Neural cell (in vitro differentiated cells): ENCODE measurements around the gene NEUROG3. TPM values are rescaled to one million over a fixed set of nuclear protein-coding genes. Genes with fewer than 3 reads are reported as not detected.

Experiments used
- H2AFZ ChIP-seq: fragments of 200-600, 300-800 bp; sonication (generic), shearing (Covaris generic); 2 replicates; pipeline ENCODE4 v1.6.0; 2014; ENCODE audit warnings: low read depth, mild to moderate bottlenecking, antibody characterized with exemption, low read length, moderate library complexity
- H3F3A ChIP-seq: fragments of 200-600 bp; shearing (Covaris generic); 2 replicates; pipeline ENCODE4 v1.6.1; 2016; ENCODE audit warnings: mild to moderate bottlenecking, moderate library complexity, mixed read lengths, antibody characterized with exemption, low read length; ENCODE audit not compliant: insufficient read depth, poor library complexity, severe bottlenecking
- H3K27ac ChIP-seq: fragments of 200-600, 300-800 bp; sonication (generic), shearing (Covaris generic); 2 replicates; pipeline ENCODE4 v1.5.1; 2014; ENCODE audit warnings: mild to moderate bottlenecking, low read length, moderate library complexity
- H3K27me3 ChIP-seq: fragments of 300-800, 200-600 bp; sonication (generic), shearing (Covaris generic); 2 replicates; pipeline ENCODE4 v1.6.0; 2014; ENCODE audit warnings: mild to moderate bottlenecking, low read depth, low read length, moderate library complexity; ENCODE audit not compliant: insufficient read depth
- H3K36me3 ChIP-seq: fragments of 300-800, 200-600 bp; sonication (generic), shearing (Covaris generic); 2 replicates; pipeline ENCODE4 v1.5.1; 2014; ENCODE audit warnings: mild to moderate bottlenecking, antibody characterized with exemption, low read length, moderate library complexity; ENCODE audit not compliant: insufficient read depth
- H3K4me2 ChIP-seq: fragments of 300-800, 200-600 bp; sonication (generic), shearing (Covaris generic); 2 replicates; pipeline ENCODE4 v1.6.0; 2014; ENCODE audit warnings: mild to moderate bottlenecking, low read length
- H3K4me3 ChIP-seq: fragments of 300-800, 200-600 bp; sonication (generic), shearing (Covaris generic); 2 replicates; pipeline ENCODE4 v1.5.1; 2014; ENCODE audit warnings: mild to moderate bottlenecking, low read length, moderate library complexity
- H3K79me2 ChIP-seq: fragments of 200-600 bp; shearing (Covaris generic); replicated peaks from 2 replicates; pipeline ENCODE4 v1.6.0; 2014; ENCODE audit warnings: mild to moderate bottlenecking, low read length, moderate library complexity; ENCODE audit not compliant: insufficient read depth
- H3K9ac ChIP-seq: fragments of 300-800, 200-600 bp; sonication (generic), shearing (Covaris generic); 2 replicates; pipeline ENCODE4 v1.6.1; 2016; ENCODE audit warnings: mild to moderate bottlenecking, low read length, mixed read lengths
- H3K9me2 ChIP-seq: fragments of 200-600 bp; shearing (Covaris generic); 2 replicates; pipeline ENCODE4 v1.6.1; 2016; ENCODE audit warnings: mild to moderate bottlenecking, low read length, mixed read lengths; ENCODE audit not compliant: insufficient read depth
- H3K9me3 ChIP-seq: fragments of 200-600, 300-800 bp; sonication (generic), shearing (Covaris generic); 2 replicates; pipeline ENCODE4 v1.6.1; 2016; ENCODE audit warnings: mild to moderate bottlenecking, mixed run types, low read length, moderate library complexity, mixed read lengths
- H4K20me1 ChIP-seq: fragments of 200-600 bp; shearing (Covaris generic); 2 replicates; pipeline ENCODE4 v1.6.1; 2016; ENCODE audit warnings: mild to moderate bottlenecking, mixed run types; ENCODE audit not compliant: insufficient read depth
- CTCF ChIP-seq: fragments of 450-650 bp; IDR thresholded peaks from 2 replicates; pipeline ENCODE4 v1.5.1; 2014; ENCODE audit warnings: antibody characterized with exemption, mild to moderate bottlenecking, moderate library complexity; ENCODE audit not compliant: poor library complexity, severe bottlenecking
- EP300 ChIP-seq: fragments of 450-650 bp; conservative IDR thresholded peaks from 2 replicates; pipeline ENCODE4 v1.6.1; 2014; ENCODE audit warnings: antibody characterized with exemption, mild to moderate bottlenecking, moderate library complexity; ENCODE audit not compliant: poor library complexity, severe bottlenecking
- EZH2 ChIP-seq: fragments of 200-600, 300-800 bp; shearing (Covaris generic), sonication (generic); IDR thresholded peaks from 2 replicates; pipeline ENCODE4 v1.6.1; 2014; ENCODE audit warnings: antibody characterized with exemption, low read length, borderline replicate concordance, mild to moderate bottlenecking; ENCODE audit not compliant: insufficient read depth, poor library complexity, severe bottlenecking
- MXI1 ChIP-seq: fragments of 450-650 bp; conservative IDR thresholded peaks from 2 replicates; pipeline ENCODE4 v1.6.1; 2014; ENCODE audit warnings: antibody characterized with exemption, mild to moderate bottlenecking; ENCODE audit not compliant: poor library complexity, severe bottlenecking
- POLR2AphosphoS5 ChIP-seq: IDR thresholded peaks from 2 replicates; pipeline ENCODE4 v1.6.1; 2012
- RAD21 ChIP-seq: fragments of 450-650 bp; conservative IDR thresholded peaks from 2 replicates; pipeline ENCODE4 v1.6.1; 2014; ENCODE audit warnings: antibody characterized with exemption, mild to moderate bottlenecking, moderate library complexity
- REST ChIP-seq: IDR thresholded peaks from 2 replicates; pipeline ENCODE4 v1.6.1; 2012; ENCODE audit warnings: borderline replicate concordance
- SMC3 ChIP-seq: fragments of 450-650 bp; conservative IDR thresholded peaks from 2 replicates; pipeline ENCODE4 v1.6.1; 2014; ENCODE audit warnings: antibody characterized with exemption, mild to moderate bottlenecking, moderate library complexity; ENCODE audit not compliant: poor library complexity
- TAF1 ChIP-seq: IDR thresholded peaks from 2 replicates; pipeline ENCODE4 v1.6.1; 2012; ENCODE audit warnings: low read depth
- polyA plus RNA-seq: library from polyadenylated mRNA; depleted of rRNA; stranded (reverse); fragments of >200 nt; gene quantifications from 2 replicates; pipeline ENCODE4 v1.2.3, GENCODE V29; 2014

Gene NEUROG3
- polyA plus RNA-seq, 1 donor from 2014 or later: not detected

GRCh38 chr10:69619626-69620025 lies 46.4 kb upstream of the NEUROG3 start:
- H2AFZ ChIP-seq: no peak overlapping the region
- no peaks in the 10 kb centered on the region for H3K9me3 ChIP-seq
- no peaks in the 10 kb centered on the region for H3K9me2 ChIP-seq
- no peaks in the 10 kb centered on the region for H3K36me3 ChIP-seq
- no peak for TF ChIP-seq RAD21
- TF ChIP-seq SMC3: no peak
- no peak for TF ChIP-seq MXI1
- TF ChIP-seq TAF1: no peak
- TF ChIP-seq EZH2: no peak
- TF ChIP-seq POLR2AphosphoS5: no peak
- TF ChIP-seq EP300: no peak
- no peak for TF ChIP-seq REST
- no peak for TF ChIP-seq CTCF
- no peaks in the 10 kb centered on the region for H4K20me1 ChIP-seq
- H3F3A ChIP-seq: no peaks in the 10 kb centered on the region
- no peak overlapping the region for H3K4me2 ChIP-seq
- H3K9ac ChIP-seq: no peak overlapping the region
- H3K27ac ChIP-seq: no peak overlapping the region
- no peaks in the 10 kb centered on the region for H3K27me3 ChIP-seq
- H3K79me2 ChIP-seq: no peaks in the 10 kb centered on the region
- no peak overlapping the region for H3K4me3 ChIP-seq

GRCh38 chr10:69618746-69619145 lies 45.5 kb upstream of the NEUROG3 start:
- no peak overlapping the region for H3K27ac ChIP-seq
- no peak overlapping the region for H3K4me3 ChIP-seq
- H3K9me3 ChIP-seq: no peaks in the 10 kb centered on the region
- no peak overlapping the region for H2AFZ ChIP-seq
- H4K20me1 ChIP-seq: no peaks in the 10 kb centered on the region
- H3K4me2 ChIP-seq: no peak overlapping the region
- H3F3A ChIP-seq: no peaks in the 10 kb centered on the region
- H3K9me2 ChIP-seq: no peaks in the 10 kb centered on the region
- TF ChIP-seq CTCF (no peak), MXI1 (no peak), TAF1 (no peak), POLR2AphosphoS5 (no peak)
- no peaks in the 10 kb centered on the region for H3K36me3 ChIP-seq
- H3K27me3 ChIP-seq: no peaks in the 10 kb centered on the region
- no peak overlapping the region for H3K9ac ChIP-seq
- H3K79me2 ChIP-seq: no peaks in the 10 kb centered on the region
